Stimulated activated CD8-positive, alpha-beta memory T cell treated with anti-CD3 and anti-CD28 coated beads, Interleukin-7, amount 100 ng/mL, for 4 hours (primary cell): ENCODE results near the gene GSTM2.

Source experiments
- DNase-seq, 2 donors: peaks; one replicate each; pipeline ENCODE4 v3.0.0-alpha.2; 2020; ENCODE audit warnings: low read depth in 2 of 2

Gene GSTM2

DNA sequence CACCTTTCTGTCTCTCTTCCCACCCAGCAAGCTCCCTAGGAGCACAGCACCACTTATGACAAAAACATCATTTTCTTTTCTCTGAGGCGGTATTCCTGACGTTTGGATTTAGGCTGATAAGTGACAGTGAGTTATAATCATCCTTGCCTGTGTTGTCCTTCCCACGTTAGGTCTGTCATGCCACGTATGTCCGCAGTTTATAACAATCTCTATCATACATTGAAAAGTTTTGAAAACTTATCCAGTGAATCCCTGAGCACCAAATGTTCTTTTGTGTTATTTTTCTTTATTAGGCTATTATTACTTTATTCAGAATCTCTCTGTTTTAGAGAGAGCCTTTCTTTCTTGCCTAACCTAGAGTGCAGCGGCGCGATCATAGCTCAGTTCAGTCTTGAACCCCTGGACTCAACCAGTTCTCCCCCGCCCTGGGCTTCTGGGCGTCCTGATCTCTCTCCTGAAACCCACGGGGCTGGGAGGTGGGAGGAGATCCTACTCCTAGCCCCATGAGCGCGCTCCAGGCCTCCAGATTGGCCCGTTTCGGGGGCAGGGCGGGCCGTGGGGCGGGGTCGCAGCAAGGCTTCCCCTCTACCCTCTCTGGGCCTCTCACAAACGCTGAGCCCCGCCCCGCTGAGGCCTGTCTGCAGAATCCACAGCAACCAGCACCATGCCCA, at the start of gene GSTM2:
Gene GSTM2, plus strand, starts transcription at position 606 of the 671 bp plus-strand sequence. Its CDS starts 59 bp downstream, at position 665.
- DNase-seq, result peak; percentile 31 to 68

DNA sequence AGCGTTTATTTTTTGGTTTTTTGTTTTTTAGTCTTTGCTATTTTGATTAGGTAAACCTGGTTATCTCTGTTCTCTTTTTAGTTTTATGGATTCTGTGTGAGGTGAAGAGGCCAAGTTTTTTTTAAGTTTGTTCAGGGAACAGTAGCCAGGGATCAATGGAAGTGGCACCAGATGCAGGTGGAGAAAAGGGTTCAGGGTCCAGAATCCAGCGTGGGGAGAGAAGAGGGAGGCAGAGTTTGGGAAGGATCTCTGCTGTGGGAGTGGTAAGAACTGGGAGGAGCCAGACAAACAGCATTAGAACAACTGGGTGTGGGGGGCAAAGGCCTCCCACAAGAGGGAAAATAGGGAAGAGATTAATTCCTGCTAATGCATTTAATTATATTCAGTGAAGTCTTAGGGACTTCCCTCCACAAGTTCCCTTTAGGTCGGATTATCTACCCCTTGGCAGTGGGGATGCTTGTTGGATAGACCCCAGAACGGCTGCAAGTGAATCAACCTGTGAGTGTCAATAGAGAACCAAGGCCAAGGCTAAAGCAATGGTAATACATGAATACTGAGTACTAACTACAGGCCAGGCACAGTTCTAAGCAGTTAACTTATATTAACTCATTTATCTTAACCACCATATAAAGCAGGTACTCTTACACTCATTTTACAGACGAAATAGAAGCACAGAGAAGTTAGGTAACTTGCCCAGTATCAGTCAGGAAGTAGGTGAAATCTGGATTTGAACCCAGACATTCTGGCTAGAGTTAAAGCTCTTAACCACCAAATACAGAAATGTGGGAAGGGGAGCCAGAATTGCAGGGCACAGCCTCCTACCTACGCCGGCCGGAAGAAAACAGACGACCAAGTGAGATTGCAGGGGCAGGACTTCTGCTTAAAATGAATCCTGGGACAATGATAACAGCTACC, 48.9 kb upstream of the GSTM2 start:
- no peak for DNase-seq

DNA sequence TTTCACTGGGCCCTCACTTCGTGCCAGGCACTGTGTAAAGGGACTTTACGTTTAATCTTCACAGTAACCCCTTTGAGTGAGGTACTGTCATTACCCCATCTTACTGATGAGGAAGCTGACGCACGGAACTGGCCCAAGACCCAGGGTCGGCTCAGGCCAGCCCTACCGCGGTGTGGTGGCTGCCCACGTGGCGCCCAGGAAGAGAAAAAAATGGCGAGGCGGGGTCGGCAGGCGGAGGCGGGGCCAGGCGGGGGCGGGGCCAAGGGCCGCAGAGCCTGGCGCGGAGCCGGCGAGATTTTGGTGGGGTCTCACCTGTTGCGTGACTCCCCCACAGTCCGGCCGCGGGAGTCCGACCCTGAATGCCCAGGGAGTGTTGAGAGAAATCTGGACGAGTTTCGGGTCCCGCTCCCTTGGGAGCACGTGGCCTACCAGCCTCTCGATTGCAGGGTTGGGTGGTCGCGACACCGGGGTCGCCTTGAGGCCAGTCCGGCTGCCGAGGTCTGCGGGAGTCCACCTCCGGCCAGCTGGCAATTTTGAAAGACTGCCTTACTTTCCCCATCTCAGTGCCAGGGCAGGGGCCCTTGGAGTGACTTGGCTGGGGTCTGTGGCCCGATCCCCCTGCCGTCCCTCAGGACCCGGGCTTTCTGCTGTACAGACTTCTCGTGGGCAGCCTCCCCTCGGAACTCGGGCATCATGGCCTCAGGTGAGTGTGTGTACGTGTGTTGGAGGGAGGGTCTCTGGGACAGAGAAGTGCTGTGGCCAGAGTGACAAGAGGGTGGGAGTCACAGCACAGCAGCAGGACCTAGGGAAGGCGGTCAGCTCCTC, 48.1 kb upstream of the GSTM2 start, which contains the start of the genes AMPD2 and GNAT2:
Gene AMPD2, plus strand, starts transcription at position 262 of the 825 bp plus-strand sequence. CDS start 1,339 bp downstream, outside the sequence.
Gene GNAT2, minus strand, starts transcription at position 41 of the 825 bp plus-strand sequence. CDS start 6,746 bp downstream, outside the sequence.
- DNase-seq, result peak; percentile 56 to 71

DNA sequence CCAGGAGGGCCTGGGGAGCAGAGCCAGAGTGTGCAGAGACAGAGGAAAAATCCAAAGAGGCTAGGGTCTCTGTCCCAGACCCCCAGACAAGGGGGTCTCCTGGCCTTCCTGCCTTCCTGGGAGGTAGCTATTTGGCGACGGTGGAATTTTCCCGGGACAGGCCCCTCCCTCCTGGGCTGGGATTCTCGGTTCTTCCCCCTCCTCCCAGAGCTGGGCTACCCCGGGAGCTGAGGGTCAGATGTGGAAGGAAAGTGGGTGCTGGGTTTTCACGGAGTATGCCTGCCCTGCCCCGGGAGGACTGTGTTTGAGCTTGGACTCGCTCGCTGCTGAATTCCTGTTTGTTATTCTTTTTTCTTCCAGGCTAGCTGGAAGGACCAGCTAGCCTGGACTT, 47.5 kb upstream of the GSTM2 start:
- no peak for DNase-seq

DNA sequence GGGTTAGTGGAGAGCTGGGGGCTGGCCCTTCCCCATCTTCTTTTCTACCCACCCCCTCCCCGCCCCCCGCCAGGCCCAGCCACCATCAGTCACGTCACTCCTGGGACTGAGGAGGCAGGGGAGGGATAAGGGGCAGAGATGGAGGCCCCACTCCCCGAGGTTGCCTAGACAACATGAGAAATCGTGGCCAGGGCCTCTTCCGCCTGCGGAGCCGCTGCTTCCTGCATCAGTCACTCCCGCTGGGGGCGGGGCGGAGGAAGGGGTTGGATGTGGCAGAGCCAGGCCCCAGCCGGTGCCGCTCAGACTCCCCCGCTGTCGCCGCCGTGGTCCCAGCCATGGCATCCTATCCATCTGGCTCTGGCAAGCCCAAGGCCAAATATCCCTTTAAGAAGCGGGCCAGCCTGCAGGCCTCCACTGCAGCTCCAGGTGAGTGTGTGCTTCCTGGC, 47.0 kb upstream of the GSTM2 start:
- DNase-seq, result peak; percentile 94 to 96

DNA sequence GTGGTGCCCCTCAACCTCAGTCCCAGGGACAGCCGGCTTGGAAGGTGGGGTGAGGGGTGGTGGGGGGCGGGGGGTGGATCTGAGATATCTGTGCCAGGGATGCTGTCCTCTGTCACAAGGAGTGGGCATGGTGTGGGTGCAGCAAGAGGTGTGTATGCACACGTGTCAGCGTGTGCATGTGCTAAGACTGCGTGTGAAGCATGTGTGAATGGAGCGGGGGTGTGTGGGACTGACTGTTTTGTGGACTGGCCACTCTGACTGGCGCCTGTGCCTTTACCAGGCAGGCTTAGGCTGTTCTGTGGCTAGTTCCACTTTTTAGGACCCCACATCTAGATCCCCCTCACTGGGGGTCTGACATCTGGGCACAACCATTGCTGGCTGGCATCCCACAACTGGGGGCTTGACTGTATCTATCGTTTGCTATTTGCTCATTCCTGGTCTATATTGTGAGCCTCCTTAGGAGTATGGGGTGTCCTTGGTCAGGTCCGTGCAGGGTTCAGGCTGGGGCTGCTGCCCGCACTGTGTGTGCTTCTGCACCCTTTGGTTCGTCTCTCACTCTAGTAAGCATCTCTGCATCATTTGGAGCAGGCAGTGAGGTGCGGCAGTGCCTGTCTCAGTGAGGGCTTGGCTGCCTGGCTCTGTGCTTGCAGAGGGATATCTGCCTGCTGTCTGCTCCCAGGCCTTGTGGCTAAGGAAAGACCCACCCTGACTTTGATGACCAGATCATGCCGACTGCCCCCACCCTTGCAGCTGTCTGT, 46.3 kb upstream of the GSTM2 start:
- no peak for DNase-seq

DNA sequence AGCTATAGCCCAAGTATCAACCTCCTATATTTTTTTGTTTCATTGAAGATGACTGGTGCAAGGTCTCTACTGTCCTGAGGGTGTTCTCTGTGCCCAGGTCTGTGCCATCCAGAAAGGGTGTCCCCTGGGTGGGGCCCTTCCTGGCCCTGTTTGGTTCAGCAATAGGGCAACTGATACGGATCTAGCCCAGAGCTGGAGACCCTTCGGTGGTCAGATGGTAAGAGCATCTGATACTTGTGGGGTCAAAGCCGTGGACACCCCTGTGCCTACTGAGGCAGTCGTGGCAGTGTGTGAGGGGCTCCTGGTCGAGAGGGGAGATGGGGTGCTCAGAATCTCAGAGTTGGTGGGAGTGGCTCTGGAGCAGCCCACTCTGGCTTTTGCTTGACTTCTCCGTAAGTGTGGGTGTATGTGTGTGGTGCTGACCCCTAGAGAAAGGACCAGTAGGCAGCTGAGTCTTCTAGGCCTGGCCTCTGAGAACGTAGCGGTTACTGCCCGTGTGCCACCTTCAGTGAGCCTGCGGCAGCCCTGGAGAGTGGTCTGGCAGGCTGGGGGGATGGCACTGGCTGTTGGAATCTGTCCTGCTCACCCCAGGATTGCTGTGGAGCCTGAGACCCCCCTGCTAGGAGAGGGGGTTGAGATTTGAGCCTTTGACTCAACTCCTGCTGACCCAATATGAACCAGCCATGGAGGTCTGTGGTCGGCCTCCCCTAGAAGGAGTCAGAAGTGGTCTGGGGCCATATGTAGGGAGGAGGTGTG, 45.5 kb upstream of the GSTM2 start:
- DNase-seq, result no peak

DNA sequence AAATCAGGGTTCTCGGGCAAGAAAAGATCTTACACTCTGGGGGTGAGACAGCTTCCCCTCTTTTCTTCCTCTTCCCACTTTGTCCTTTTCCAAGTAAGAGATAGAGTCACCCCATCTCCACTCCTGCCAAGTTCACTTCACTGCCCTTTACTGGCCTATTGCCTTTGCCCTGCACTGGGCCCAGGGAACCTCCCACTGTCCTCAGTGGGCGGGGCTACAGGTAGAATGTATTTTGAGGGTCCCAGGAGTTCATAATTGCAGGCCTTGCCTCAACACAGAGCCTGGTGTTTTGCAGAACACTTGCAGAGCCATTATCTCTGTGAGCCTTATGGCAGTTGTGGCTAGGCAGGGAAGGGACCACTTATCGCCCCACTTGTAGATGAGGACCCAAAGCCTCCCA, 45.0 kb upstream of the GSTM2 start:
- no peak for DNase-seq

DNA sequence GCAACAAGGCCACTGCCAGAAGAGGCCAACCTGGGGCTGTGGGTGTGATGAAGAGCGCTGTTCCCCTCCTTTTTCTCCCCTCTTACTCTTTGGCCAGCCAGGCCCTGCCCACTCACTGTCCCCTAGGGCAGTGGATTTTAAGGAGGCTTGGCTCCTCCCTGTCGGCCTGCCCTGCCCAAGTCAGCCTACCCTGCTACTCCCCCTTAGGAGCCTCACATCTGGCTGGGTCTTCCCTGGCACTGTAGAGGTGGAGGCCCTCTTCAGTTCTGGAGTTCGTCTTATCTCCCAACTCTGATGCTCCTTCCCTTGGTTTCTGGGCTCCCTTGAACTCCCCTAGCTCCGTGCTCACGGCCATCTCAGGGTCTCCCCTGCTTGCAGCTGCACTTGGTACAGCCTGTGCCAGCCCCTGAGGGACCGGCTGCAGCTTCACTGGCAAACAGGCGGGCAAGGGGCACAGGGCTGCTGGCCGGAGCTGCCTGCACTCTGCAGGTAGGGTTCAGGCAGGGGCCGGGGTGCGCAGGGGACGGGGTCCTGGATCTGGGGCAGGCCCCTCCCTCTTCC, 44.2 kb upstream of the GSTM2 start:
- DNase-seq, result no peak

DNA sequence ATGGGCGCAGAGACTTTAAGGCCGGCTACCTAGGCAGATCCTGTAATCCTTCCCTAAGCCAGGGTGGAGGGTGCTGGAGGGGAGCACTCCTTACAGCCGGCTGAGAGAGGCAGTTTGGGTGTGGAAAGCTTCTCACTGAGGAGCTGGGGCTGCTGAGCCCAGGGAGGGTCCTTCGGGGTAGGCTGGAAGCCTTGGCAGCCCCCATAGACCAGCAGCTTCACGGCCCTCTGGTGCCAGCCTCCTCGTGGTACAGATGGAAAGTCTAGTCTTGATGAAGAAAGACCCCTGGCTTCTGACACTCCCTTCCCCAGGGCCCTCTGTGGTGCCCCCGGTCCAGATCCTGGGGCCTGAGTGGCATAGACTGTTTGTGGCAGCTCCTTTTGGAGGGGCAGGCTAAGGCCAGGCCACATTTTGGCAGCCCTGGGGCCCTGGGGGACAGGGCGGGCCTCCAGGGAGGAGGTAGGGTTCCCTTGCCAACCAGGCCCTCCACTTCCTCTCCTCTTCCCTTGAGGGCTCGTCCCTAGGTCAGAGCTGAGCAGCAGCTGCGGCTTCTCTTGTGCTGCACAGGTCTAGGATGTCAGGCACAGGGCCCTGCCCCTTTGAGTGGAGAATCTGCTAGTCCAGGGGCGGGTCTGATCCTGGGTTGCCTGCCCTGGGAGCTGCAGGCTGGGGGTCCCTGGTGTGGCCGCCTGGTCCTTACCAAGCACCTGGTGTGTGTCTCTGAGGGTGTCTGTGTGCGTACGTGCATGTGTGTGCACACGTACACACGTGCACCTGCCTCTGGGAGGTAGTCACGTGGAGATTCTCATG, 43.5 kb upstream of the GSTM2 start:
- DNase-seq, result no peak

DNA sequence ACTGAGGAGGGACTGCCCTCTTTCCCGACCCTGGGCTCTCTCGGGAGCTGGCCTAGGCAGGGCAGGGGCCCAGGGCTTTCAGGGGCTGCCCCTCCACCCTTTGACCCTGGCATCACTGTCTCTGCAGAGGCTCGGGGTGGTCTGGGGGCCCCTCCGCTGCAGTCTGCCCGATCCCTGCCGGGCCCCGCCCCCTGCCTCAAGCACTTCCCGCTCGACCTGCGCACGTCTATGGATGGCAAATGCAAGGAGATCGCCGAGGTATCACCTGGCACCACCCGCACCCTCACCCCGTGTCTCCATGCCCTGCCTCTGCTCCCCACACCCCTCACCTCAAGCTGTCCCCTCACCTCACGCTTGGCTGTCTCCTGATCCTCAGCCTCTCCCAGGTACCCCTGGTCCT, 42.7 kb upstream of the GSTM2 start:
- no peak for DNase-seq

DNA sequence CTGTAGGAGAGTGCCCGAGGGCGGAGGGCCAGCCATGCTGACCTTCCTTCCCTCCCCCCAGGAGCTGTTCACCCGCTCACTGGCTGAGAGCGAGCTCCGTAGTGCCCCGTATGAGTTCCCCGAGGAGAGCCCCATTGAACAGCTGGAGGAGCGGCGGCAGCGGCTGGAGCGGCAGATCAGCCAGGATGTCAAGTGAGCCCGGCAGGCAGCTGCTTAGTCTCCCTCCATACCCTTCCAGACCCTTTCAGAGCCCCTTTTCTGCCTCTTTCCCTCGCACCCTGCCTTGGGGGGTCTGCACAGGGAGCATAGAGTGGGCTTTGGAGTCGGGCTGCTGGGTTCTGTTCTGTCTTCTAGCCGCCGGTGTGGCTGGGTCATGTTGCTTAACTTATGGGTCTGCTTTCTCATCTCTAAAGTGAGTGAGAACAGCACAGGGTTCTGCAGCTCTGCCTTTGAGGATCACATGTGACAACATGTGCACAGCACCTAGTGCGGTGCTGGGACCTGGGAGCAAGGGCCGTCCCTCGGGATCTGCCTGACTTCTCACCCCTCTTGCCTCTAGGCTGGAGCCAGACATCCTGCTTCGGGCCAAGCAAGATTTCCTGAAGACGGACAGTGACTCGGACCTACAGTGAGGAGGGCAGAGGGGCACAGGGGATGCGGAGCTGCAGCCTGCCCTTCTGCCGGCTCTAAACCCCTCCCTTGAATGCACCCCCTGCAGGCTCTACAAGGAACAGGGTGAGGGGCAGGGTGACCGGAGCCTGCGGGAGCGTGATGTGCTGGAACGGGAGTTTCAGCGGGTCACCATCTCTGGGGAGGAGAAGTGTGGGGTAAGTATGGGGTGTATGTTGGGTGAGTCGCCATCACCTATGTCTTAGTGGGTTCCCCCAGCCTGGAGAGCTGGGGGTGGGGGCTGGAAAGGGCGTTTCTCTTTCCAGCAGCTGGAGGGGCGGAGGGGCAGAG, 42.0 kb upstream of the GSTM2 start:
- no peak for DNase-seq

DNA sequence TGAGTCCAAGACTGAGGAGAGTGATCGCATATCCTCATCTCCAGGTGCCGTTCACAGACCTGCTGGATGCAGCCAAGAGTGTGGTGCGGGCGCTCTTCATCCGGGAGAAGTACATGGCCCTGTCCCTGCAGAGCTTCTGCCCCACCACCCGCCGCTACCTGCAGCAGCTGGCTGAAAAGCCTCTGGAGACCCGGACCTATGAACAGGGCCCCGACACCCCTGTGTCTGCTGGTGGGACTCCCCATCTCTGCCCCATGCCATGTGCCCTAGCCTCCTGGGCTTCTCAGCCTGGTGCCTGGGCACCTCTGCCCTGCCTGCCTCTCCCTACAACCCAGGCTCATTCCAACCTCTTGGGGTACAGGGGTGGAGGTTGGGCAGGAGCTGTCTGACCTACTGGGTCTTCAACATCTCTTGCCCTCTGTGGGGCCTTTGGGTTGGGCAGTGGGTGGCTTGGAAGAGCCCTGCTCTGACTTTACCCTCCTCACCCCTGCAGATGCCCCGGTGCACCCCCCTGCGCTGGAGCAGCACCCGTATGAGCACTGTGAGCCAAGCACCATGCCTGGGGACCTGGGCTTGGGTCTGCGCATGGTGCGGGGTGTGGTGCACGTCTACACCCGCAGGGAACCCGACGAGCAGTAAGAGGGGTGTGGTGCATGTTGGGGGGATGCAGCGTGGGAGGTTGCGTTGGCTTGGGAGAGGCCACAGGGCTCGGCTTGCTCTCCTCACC, 41.0 kb upstream of the GSTM2 start:
- no peak for DNase-seq

DNA sequence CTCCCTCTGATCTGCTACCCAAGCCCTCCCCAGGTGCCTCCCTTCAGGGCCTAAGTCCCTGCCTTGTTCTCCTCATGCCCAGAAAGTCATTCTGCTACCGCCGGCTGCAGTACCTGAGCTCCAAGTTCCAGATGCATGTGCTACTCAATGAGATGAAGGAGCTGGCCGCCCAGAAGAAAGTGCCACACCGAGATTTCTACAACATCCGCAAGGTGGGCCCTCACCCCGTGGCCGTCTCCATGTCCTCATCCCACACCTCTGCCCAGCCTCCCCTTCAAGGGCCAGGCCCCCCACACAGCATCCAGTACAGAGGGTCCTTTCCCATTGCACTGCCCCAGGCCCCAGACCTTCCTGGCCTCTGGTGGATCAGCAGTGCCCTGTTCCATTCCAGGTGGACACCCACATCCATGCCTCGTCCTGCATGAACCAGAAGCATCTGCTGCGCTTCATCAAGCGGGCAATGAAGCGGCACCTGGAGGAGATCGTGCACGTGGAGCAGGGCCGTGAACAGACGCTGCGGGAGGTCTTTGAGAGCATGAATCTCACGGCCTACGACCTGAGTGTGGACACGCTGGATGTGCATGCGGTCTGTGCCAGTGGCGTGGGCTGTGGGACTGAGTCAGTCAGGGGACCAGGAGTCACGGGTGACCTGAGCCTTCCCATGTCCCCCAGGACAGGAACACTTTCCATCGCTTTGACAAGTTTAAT, 40.0 kb upstream of the GSTM2 start:
- DNase-seq, result no peak

DNA sequence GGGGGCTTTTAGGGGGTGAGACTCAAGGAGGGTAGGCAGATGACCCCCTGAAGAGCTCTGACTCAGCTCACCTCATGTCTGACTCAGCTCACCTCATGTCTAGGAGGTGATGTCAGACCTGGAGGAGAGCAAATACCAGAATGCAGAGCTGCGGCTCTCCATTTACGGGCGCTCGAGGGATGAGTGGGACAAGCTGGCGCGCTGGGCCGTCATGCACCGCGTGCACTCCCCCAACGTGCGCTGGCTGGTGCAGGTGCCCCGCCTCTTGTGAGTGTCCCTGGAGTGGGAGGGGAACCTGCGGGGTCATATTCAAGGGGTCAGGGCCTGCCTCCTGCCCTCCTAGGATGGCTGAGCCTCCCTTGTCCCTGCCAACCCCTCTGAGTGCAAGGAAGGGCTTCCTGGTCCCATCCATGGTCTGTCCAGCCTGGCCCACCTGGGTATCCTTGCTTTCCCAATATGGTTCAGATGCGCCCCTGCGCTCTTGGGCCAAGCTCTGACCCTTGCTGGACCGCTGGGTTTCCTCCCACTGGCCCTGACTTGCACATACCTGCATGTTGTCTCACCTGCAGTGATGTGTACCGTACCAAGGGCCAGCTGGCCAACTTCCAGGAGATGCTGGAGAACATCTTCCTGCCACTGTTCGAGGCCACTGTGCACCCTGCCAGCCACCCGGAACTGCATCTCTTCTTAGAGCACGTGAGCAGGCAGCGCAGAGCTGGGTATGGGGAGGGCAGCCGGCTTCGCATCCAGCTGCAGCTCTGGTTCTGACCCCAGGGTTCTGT, 39.1 kb upstream of the GSTM2 start:
- no peak for DNase-seq
